DND-41 (cell line): Measurements from ENCODE around the gene CUBN.

Experiments used
- ATAC-seq: fragments of 200-7000 bp; cut with Tn5 transposase; 3 replicates; pipeline ENCODE4 v1.9.1; 2021; ENCODE audit warnings: low read depth; ENCODE audit not compliant: insufficient read depth
- DNase-seq: peaks from one replicate; pipeline ENCODE4 v3.0.0-alpha.2; 2020
- H2AFZ ChIP-seq: 2 replicates; pipeline ENCODE4 v1.6.0; 2012; ENCODE audit warnings: low read depth, low read length
- H3K27ac ChIP-seq: 2 replicates; pipeline ENCODE4 v1.5.1; 2012; ENCODE audit warnings: low read length, inconsistent platforms
- H3K27me3 ChIP-seq: fragments of 200-600 bp; sonication (generic); 2 replicates; pipeline ENCODE4 v1.6.0; 2012; ENCODE audit warnings: low read length, mild to moderate bottlenecking, inconsistent platforms; ENCODE audit not compliant: insufficient read depth, poor library complexity
- H3K36me3 ChIP-seq: 2 replicates; pipeline ENCODE4 v1.5.1; 2012; ENCODE audit warnings: low read length, inconsistent platforms; ENCODE audit not compliant: insufficient read depth
- H3K4me1 ChIP-seq: 2 replicates; pipeline ENCODE4 v1.5.1; 2012; ENCODE audit warnings: mild to moderate bottlenecking, low read length; ENCODE audit not compliant: insufficient read depth
- H3K4me2 ChIP-seq: 2 replicates; pipeline ENCODE4 v1.6.0; 2012; ENCODE audit warnings: mild to moderate bottlenecking, moderate library complexity, low read length, inconsistent platforms; ENCODE audit not compliant: insufficient read depth
- H3K4me3 ChIP-seq, 2 experiments: fragments of 200-600 bp in 1 of 2; shearing (Covaris generic) in 1 of 2; 2 replicates each; pipeline ENCODE4 v1.5.1; 2012 to 2016; ENCODE audit warnings: inconsistent platforms in 2 of 2, low read length in 2 of 2, mild to moderate bottlenecking in 2 of 2, low read depth in 1 of 2, moderate library complexity in 1 of 2
- H3K79me2 ChIP-seq: 2 replicates; pipeline ENCODE4 v1.6.0; 2012; ENCODE audit warnings: low read length, inconsistent platforms; ENCODE audit not compliant: insufficient read depth
- H3K9ac ChIP-seq: 2 replicates; pipeline ENCODE4 v1.6.0; 2012; ENCODE audit warnings: low read depth, mild to moderate bottlenecking, inconsistent platforms, low read length, moderate library complexity
- H3K9me3 ChIP-seq: 2 replicates; pipeline ENCODE4 v1.5.1; 2012; ENCODE audit warnings: low read length, moderate library complexity, mild to moderate bottlenecking, inconsistent platforms; ENCODE audit not compliant: insufficient read depth, severe bottlenecking
- H4K20me1 ChIP-seq: 2 replicates; pipeline ENCODE4 v1.6.0; 2012; ENCODE audit warnings: low read length; ENCODE audit not compliant: insufficient read depth
- EZH2 ChIP-seq: IDR thresholded peaks from 3 replicates; pipeline ENCODE4 v1.6.1; 2012; ENCODE audit warnings: borderline replicate concordance, low read depth, mild to moderate bottlenecking, moderate library complexity, low read length, inconsistent platforms; ENCODE audit not compliant: severe bottlenecking
- TF ChIP-seq, protein P1 (sequence below): IDR thresholded peaks from 2 replicates; pipeline ENCODE4 v1.5.1; 2012; ENCODE audit warnings: borderline replicate concordance, low read length, moderate library complexity, mild to moderate bottlenecking; ENCODE audit not compliant: poor library complexity, severe bottlenecking; ENCODE audit errors: extremely low read depth

The CUBN gene

DNA sequence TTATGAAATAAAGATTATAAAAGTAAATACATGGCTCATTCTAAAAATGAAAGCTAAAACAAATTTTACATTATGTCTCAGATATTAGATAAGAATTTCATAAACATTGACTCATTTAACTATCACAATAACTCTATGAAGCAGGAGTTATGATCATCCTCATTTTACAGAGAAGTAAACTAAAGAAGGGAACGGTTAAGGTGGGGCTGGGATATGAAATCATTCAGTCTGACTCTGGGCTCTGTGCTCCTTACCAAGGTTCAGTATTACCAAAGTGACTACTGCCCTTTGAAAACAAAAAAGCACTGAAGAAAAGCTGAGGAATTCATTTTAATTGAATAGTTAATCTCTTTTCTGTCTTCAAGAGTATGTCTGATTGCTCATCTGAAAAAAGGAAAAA, 22.1 kb upstream of the CUBN start:
- Histone ChIP-seq H3K4me2 (no peak overlapping the region), H3K27ac (no peak overlapping the region), H3K9ac (no peak overlapping the region), H3K9me3 (no peaks in the 10 kb centered on the region), H4K20me1 (no peaks in the 10 kb centered on the region), H3K4me3 (no peak overlapping the region), H3K79me2 (no peaks in the 10 kb centered on the region), H2AFZ (no peak overlapping the region), H3K27me3 (no peaks in the 10 kb centered on the region), H3K4me1 (no peaks in the 10 kb centered on the region), H3K36me3 (no peaks in the 10 kb centered on the region)
- ATAC-seq (no peak), DNase-seq (no peak)
- TF ChIP-seq, protein P1, sequence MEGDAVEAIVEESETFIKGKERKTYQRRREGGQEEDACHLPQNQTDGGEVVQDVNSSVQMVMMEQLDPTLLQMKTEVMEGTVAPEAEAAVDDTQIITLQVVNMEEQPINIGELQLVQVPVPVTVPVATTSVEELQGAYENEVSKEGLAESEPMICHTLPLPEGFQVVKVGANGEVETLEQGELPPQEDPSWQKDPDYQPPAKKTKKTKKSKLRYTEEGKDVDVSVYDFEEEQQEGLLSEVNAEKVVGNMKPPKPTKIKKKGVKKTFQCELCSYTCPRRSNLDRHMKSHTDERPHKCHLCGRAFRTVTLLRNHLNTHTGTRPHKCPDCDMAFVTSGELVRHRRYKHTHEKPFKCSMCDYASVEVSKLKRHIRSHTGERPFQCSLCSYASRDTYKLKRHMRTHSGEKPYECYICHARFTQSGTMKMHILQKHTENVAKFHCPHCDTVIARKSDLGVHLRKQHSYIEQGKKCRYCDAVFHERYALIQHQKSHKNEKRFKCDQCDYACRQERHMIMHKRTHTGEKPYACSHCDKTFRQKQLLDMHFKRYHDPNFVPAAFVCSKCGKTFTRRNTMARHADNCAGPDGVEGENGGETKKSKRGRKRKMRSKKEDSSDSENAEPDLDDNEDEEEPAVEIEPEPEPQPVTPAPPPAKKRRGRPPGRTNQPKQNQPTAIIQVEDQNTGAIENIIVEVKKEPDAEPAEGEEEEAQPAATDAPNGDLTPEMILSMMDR: no peak
- no peak for TF ChIP-seq EZH2

DNA sequence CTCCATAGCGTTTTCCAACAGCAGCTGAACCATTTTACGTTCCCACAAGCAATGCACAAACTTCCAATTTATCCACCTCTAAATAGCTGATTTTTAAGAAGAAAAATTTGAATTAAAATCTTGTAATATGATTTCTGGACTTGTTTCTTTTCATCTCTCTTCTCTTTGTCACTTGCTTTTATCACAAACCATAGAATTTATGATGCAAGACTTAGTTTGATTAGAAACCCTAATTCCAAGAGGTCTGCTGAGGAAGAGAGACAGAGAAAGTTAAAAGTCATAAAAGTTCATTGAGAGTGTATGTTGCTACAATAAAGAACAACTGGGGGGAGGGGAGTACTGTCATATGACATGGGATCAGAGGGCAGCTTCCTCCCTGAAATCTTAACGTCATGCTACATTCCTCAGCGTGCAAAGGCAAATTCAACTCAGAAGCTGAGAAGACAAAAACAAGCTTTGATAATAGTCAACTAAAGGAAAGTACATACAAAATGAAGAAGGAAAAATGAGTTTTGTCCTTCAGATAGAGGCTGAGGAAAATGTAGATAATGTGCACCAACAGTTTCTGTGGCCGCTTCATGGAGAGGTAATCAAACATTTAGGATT, 18.4 kb upstream of the CUBN start:
- Histone ChIP-seq H3K4me2 (no peak overlapping the region), H3K27ac (no peak overlapping the region), H3K36me3 (no peaks in the 10 kb centered on the region), H3K4me1 (no peaks in the 10 kb centered on the region), H3K4me3 (no peak overlapping the region), H3K9ac (no peak overlapping the region), H3K27me3 (no peaks in the 10 kb centered on the region), H4K20me1 (no peaks in the 10 kb centered on the region), H3K9me3 (no peaks in the 10 kb centered on the region), H2AFZ (no peak overlapping the region), H3K79me2 (no peaks in the 10 kb centered on the region)
- DNase-seq (no peak), ATAC-seq (no peak)
- no peak for TF ChIP-seq EZH2
- TF ChIP-seq, protein P1: no peak

DNA sequence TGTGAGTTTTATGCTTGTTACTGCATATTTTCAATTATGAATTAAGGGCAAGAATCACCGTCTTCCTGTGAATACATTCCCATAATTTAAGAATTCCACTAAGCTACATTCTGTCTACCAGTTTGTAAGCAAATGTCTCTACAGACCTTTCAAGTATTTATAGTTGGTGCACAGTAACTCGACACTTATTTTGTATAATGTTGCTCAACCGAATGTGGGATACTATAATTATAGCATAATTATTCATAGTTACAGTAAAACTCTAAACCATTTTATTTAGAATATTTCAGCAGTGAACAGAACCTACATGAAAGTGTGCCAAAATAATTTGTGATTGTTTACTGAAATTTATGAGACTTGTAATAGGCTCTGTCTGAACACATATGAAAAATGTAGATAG, 17.3 kb upstream of the CUBN start:
- Histone ChIP-seq H3K9ac (no peak overlapping the region), H2AFZ (no peak overlapping the region), H3K36me3 (no peaks in the 10 kb centered on the region), H3K27ac (no peak overlapping the region), H3K9me3 (no peaks in the 10 kb centered on the region), H3K4me3 (no peak overlapping the region), H4K20me1 (no peaks in the 10 kb centered on the region), H3K79me2 (no peaks in the 10 kb centered on the region), H3K4me1 (no peaks in the 10 kb centered on the region), H3K4me2 (no peak overlapping the region), H3K27me3 (no peaks in the 10 kb centered on the region)
- no peak for ATAC-seq
- DNase-seq: no peak
- TF ChIP-seq, protein P1: no peak
- no peak for TF ChIP-seq EZH2

DNA sequence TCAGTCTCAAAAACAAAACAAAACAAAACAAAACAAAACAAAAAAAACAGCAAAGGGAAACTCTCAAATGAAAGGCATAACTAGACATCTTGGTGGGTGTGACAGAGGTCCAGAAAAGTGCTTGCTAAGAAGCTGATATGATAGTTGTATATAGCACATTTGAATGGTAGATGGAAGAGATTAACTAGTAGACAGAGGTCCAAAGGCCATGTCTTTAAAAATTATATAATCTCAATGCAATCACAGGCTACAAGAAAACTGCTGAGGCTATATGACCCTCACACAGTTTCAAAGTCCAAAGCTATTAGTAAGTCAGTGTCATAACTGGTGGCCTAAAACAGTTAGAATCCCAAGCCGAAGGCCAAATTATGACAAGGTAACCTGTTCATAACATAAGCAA, 15.6 kb upstream of the CUBN start:
- Histone ChIP-seq H3K27ac (no peak overlapping the region), H3K27me3 (no peaks in the 10 kb centered on the region), H3K79me2 (no peaks in the 10 kb centered on the region), H3K9ac (no peak overlapping the region), H3K4me3 (no peak overlapping the region), H2AFZ (no peak overlapping the region), H3K36me3 (no peaks in the 10 kb centered on the region), H4K20me1 (no peaks in the 10 kb centered on the region), H3K9me3 (no peaks in the 10 kb centered on the region), H3K4me2 (no peak overlapping the region), H3K4me1 (no peaks in the 10 kb centered on the region)
- DNase-seq (no peak), ATAC-seq (no peak)
- TF ChIP-seq, protein P1: no peak
- no peak for TF ChIP-seq EZH2
